ENCODE data around the gene LDB1.

The LDB1 gene

GRCh38 chr10:102112210-102112817 lies 7.9 kb downstream of the LDB1 start:
- no peak for DNase-seq (ENCODE audit: low read depth)

- no peak for DNase-seq (ENCODE audit: low read depth)
Measured at GRCh38 chr10:102111276-102111675, 8.9 kb downstream of the LDB1 start.

- DNase-seq (ENCODE audit: low read depth) = no peak
Measured at GRCh38 chr10:102109166-102110116, 10.7 kb downstream of the LDB1 start.

GRCh38 chr10:102106998-102107397 lies 13.2 kb downstream of the LDB1 start:
- DNase-seq (ENCODE audit: low read depth) = no peak

GRCh38 chr10:102102421-102102820 lies 17.7 kb downstream of the LDB1 start:
- DNase-seq (ENCODE audit: low read depth) = no peak

- no peak for DNase-seq (ENCODE audit: low read depth)
Measured at GRCh38 chr10:102101152-102101551, 19.0 kb downstream of the LDB1 start.

- DNase-seq (ENCODE audit: low read depth) = no peak
Measured at GRCh38 chr10:102096449-102096848, 23.7 kb downstream of the LDB1 start.

GRCh38 chr10:102090772-102091171 lies 29.4 kb downstream of the LDB1 start:
- no peak for DNase-seq (ENCODE audit: low read depth)

GRCh38 chr10:102086196-102086595 lies 34.0 kb downstream of the LDB1 start:
- DNase-seq (ENCODE audit: low read depth) = no peak

GRCh38 chr10:102085336-102085735 lies 34.8 kb downstream of the LDB1 start:
- no peak for DNase-seq (ENCODE audit: low read depth)

GRCh38 chr10:102083541-102083940 lies 36.6 kb downstream of the LDB1 start:
- no peak for DNase-seq (ENCODE audit: low read depth)

GRCh38 chr10:102072673-102073527 lies 47.3 kb downstream of the LDB1 start:
- peak; percentile 64 for DNase-seq (ENCODE audit: low read depth)

- DNase-seq (ENCODE audit: low read depth) = no peak
Measured at GRCh38 chr10:102069071-102069470, 51.1 kb downstream of the LDB1 start.

GRCh38 chr10:102068216-102068615 lies 52.0 kb downstream of the LDB1 start:
- DNase-seq (ENCODE audit: low read depth) = no peak

- no peak for DNase-seq (ENCODE audit: low read depth)
Measured at GRCh38 chr10:102067091-102067916, 52.9 kb downstream of the LDB1 start.

GRCh38 chr10:102066399-102067088 lies 53.6 kb downstream of the LDB1 start:
- no peak for DNase-seq (ENCODE audit: low read depth)

- no peak for DNase-seq (ENCODE audit: low read depth)
Measured at GRCh38 chr10:102065561-102066398, 54.4 kb downstream of the LDB1 start.

GRCh38 chr10:102064868-102065560 lies 55.2 kb downstream of the LDB1 start, which contains the start of gene HPS6:
HPS6 (plus strand) TSS chr10:102065349; CDS start chr10:102065475, 126 bp downstream.
- peak; percentile 79 for DNase-seq (ENCODE audit: low read depth)

GRCh38 chr10:102064503-102064867 lies 55.7 kb downstream of the LDB1 start:
- DNase-seq (ENCODE audit: low read depth) = no peak
